Sigmoid colon (tissue), 7 donors: ENCODE data around the gene HCN3. TPM values are rescaled to one million over a fixed set of nuclear protein-coding genes. Genes with fewer than 3 reads are reported as not detected.

Source experiments
- DNase-seq: peaks from one replicate; pipeline ENCODE4 v3.0.0-alpha.2; 2019
- H3K27ac ChIP-seq, 4 donors: fragments of 200-600 bp; sonication (generic); one replicate each; pipeline ENCODE4 v1.5.1; 2016 to 2019; ENCODE audit warnings: mild to moderate bottlenecking in 1 of 4
- H3K27me3 ChIP-seq, 3 donors: fragments of 200-600 bp; sonication (generic); one replicate each; pipeline ENCODE4 v1.5.1; 2019; ENCODE audit warnings: mild to moderate bottlenecking in 1 of 3
- H3K36me3 ChIP-seq, 4 donors: fragments of 200-600 bp; sonication (generic); one replicate each; pipeline ENCODE4 v1.5.1; 2016 to 2019
- H3K4me1 ChIP-seq, 4 donors: fragments of 200-600 bp; sonication (generic); one replicate each; pipeline ENCODE4 v1.5.1; 2017 to 2019
- H3K4me3 ChIP-seq, 4 donors: fragments of 200-600 bp; sonication (generic); one replicate each; pipeline ENCODE4 v1.5.1; 2017 to 2019; ENCODE audit warnings: mild to moderate bottlenecking in 2 of 4, moderate library complexity in 1 of 4
- H3K9me3 ChIP-seq, 4 donors: fragments of 200-600 bp in 3 of 4; sonication (generic) in 3 of 4; one replicate each; pipeline versions ENCODE4 v1.5.1 to v1.6.1; 2013 to 2019
- CTCF ChIP-seq, 4 experiments: fragments of 450-650 bp in 3 of 4; fragments of 200-600 bp in 1 of 4; IDR thresholded peaks; one replicate each; pipeline ENCODE4 v1.5.1; 2016 to 2019; ENCODE audit warnings: antibody characterized with exemption in 4 of 4, mild to moderate bottlenecking in 3 of 4, moderate library complexity in 2 of 4
- EP300 ChIP-seq, 4 donors: sonication (generic); formaldehyde crosslinking; IDR thresholded peaks; one replicate each; pipeline ENCODE4 v1.6.1; 2017; ENCODE audit warnings: antibody characterized with exemption in 4 of 4
- POLR2A ChIP-seq, 2 donors: fragments of 450-650 bp; IDR thresholded peaks; one replicate each; pipeline ENCODE4 v1.6.1; 2016; ENCODE audit warnings: antibody characterized with exemption in 2 of 2, mild to moderate bottlenecking in 2 of 2, moderate library complexity in 2 of 2
- POLR2AphosphoS5 ChIP-seq, 4 donors: sonication (generic); formaldehyde crosslinking; IDR thresholded peaks; one replicate each; pipeline ENCODE4 v1.6.1; 2017; ENCODE audit warnings: antibody characterized with exemption in 4 of 4
- WGBS, 2 donors: extraction: QIAGEN DNeasy Blood & Tissue Kit; methylation state at CpG; one replicate each; pipeline ENCODE4 v1.1.7; 2013; 5-methylcytosine and 5-hydroxymethylcytosine counted together
- intact Hi-C: fragments of 100-400 bp; cut with DNase I; formaldehyde crosslinking; loops from one replicate; pipeline ENCODE4 v1.15.1; 2023
- polyA plus RNA-seq, 3 donors: library from polyadenylated mRNA; stranded (reverse); fragments of 200-250 nt; gene quantifications; one replicate each; pipeline ENCODE4 v1.2.3, GENCODE V29; 2013
- total RNA-seq, 4 donors: library from RNA; depleted of rRNA; stranded (reverse); fragments of >200 nt; gene quantifications; one replicate each; pipeline ENCODE4 v1.1.0, GENCODE V29; 2016
- donor health status: healthy with polysubstance abuse.
- donor health status: Bipolar disorder and iron deficiency.
- donor health status: healthy.

Gene HCN3
- total and polyA plus RNA-seq, 7 donors = 0.69 to 8.6 (median 2.1) TPM

DNA sequence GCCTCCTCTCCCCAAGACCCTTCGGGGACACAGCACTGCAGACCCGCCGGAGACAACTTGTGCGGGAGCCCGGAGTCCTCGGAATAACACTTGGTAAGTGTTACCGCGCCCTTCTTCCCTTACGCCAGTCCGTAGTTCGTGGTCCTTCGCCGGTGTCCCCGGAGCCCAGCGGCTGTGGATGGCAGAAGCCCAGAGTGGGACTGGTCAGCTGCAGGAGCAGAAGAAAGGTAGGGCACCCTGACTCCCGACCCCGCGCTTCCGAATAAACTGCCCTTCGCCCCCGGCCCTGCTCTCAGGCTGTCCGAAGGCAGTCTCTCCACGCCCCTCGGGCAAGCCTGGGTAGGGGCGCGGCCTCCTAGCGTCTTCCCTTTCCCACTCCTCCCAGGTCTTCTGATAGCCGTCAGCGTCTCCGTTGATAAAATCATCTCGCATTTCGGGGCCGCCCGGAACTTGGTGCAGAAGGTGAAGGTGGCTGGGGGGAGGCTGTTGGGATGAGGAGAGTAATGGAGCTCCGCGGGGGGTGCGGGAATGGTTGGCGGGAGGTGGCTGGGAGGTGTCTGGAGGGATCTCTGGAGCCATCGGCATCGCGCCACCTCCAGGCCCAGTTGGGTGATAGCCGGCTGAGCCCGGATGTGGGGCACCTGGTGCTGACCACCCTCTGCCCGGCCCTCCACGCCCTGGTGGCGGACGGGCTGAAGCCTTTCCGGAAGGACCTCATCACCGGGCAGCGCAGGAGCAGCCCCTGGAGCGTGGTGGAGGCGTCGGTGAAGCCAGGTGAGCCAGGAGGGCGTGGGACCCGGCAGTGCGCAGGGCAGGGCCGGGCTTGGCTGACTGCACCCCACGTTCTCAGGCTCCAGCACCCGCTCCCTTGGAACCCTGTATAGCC lies 47.7 kb downstream of the HCN3 start:
- Histone ChIP-seq H3K27ac (peak overlapping the region; percentile 95 to 100 (median 98)), H3K4me3 (peak overlapping the region; percentile 66 to 91 (median 86)), H3K36me3 (peaks cover 3 to 33% (median 8%) of the 10 kb centered on the region in 4 donors), H3K9me3 (no peaks in the 10 kb centered on the region), H3K27me3 (no peaks in the 10 kb centered on the region), H3K4me1 (peaks cover 0 to 51% (median 37%) of the 10 kb centered on the region in 4 donors)
- TF ChIP-seq EP300 (IDR thresholded peaks at IDR 0.05) (no peak), POLR2A (IDR thresholded peaks at IDR 0.05) (no peak), POLR2AphosphoS5 (IDR thresholded peaks at IDR 0.05) (no peak), CTCF (IDR thresholded peaks at IDR 0.05) (peak; percentile 20 to 42 (median 38))
- intact Hi-C loops = loop anchor here (1.0 to 2.0 kb wide), 2 partner anchors 70 to 117 kb away; partner anchors contain the start of genes ENTREP3 and MTX1
- DNase-seq = peak; percentile 86
- WGBS, 2 donors = 4 to 17% methylated on average over 59 of the region's 59 CpGs

GRCh38 chr1:155325603-155325893 lies 48.3 kb downstream of the HCN3 start:
- H3K9me3 ChIP-seq = no peaks in the 10 kb centered on the region
- no peak for DNase-seq
- H3K36me3 ChIP-seq = peaks cover 4 to 39% (median 10%) of the 10 kb centered on the region in 4 donors
- intact Hi-C loops = loop anchor here (2.0 kb wide), 1 partner anchor 71 kb away; the partner anchor contains the start of gene ENTREP3
- TF ChIP-seq EP300 (IDR thresholded peaks at IDR 0.05) (no peak), CTCF (IDR thresholded peaks at IDR 0.05) (no peak), POLR2AphosphoS5 (IDR thresholded peaks at IDR 0.05) (no peak), POLR2A (IDR thresholded peaks at IDR 0.05) (no peak)
- peak overlapping the region in 3 of 4 donors; percentile 66 to 91 (median 90) for H3K4me3 ChIP-seq
- peaks cover 0 to 45% (median 32%) of the 10 kb centered on the region in 4 donors for H3K4me1 ChIP-seq
- 18 to 61% methylated on average over 6 of the region's 6 CpGs for WGBS, 2 donors
- peak overlapping the region in 3 of 4 donors; percentile 95 to 100 (median 97) for H3K27ac ChIP-seq
- H3K27me3 ChIP-seq = no peaks in the 10 kb centered on the region

DNA sequence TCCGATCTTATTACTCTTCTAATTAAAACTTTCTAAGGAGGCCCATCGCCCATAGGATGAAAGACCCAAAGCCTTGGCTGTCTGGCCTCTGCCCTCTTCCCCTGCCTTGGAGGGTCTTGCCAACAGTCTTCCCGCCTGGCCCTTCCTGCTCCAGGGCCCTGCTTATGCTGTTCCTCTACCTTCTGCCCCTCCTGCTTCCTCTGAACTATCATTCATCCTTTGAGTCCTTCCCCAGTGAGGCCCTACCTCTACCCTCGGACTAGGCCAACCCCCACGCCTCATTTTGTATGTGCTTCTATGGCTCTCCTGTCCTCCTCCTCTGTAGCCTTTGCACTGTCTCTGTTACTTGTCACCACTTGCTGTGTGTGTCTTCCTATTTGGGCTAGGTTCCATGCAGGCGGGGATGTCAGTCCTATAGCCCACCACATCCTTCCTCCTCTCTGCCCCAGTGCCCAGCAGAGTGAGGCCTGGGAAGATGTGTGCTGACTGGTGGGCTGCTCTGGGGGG lies 48.8 kb downstream of the HCN3 start:
- Histone ChIP-seq H3K27ac (peak overlapping the region in 1 of 4 donors; percentile 97), H3K4me3 (no peak overlapping the region), H3K27me3 (no peaks in the 10 kb centered on the region), H3K9me3 (no peaks in the 10 kb centered on the region), H3K4me1 (peaks cover 0 to 41% (median 29%) of the 10 kb centered on the region in 4 donors), H3K36me3 (peaks cover 8 to 44% (median 11%) of the 10 kb centered on the region in 4 donors)
- no peak for DNase-seq
- TF ChIP-seq EP300 (IDR thresholded peaks at IDR 0.05) (no peak), CTCF (IDR thresholded peaks at IDR 0.05) (no peak), POLR2A (IDR thresholded peaks at IDR 0.05) (no peak), POLR2AphosphoS5 (IDR thresholded peaks at IDR 0.05) (no peak)
- intact Hi-C loops = no loop called here
- 84 to 88% methylated on average over 6 of the region's 6 CpGs for WGBS, 2 donors

GRCh38 chr1:155326631-155327037 lies 49.4 kb downstream of the HCN3 start:
- Histone ChIP-seq H3K27me3 (no peaks in the 10 kb centered on the region), H3K27ac (no peak overlapping the region), H3K9me3 (no peaks in the 10 kb centered on the region), H3K4me3 (no peak overlapping the region), H3K36me3 (peaks cover 8 to 50% (median 12%) of the 10 kb centered on the region in 4 donors), H3K4me1 (peaks cover 0 to 35% (median 24%) of the 10 kb centered on the region in 4 donors)
- WGBS, 2 donors = 90 to 92% methylated on average over 7 of the region's 7 CpGs
- DNase-seq = no peak
- TF ChIP-seq CTCF (IDR thresholded peaks at IDR 0.05) = no peak
- TF ChIP-seq POLR2AphosphoS5 (IDR thresholded peaks at IDR 0.05) = no peak
- no peak for TF ChIP-seq POLR2A (IDR thresholded peaks at IDR 0.05)
- no peak for TF ChIP-seq EP300 (IDR thresholded peaks at IDR 0.05)
- intact Hi-C loops = no loop called here
